MM.1S (cell line): ENCODE results near the gene DUSP19.

Experiments
- DNase-seq: peaks from one replicate; pipeline ENCODE4 v3.0.0-alpha.2; 2015
- H2AFZ ChIP-seq: fragments of 300-600 bp; sonication (generic); 2 replicates; pipeline ENCODE4 v1.6.0; 2016; ENCODE audit warnings: antibody characterized with exemption, low read length
- H3F3A ChIP-seq: fragments of 300-600 bp; sonication (generic); 2 replicates; pipeline ENCODE4 v1.6.1; 2016; ENCODE audit warnings: mild to moderate bottlenecking, antibody characterized with exemption, low read length, moderate library complexity, mixed read lengths; ENCODE audit not compliant: insufficient read depth
- H3K27ac ChIP-seq: fragments of 300-600 bp; sonication (generic); 2 replicates; pipeline ENCODE4 v1.5.1; 2016; ENCODE audit warnings: mild to moderate bottlenecking, low read length
- H3K27me3 ChIP-seq: fragments of 300-600 bp; sonication (generic); replicated peaks from 2 replicates; pipeline ENCODE4 v1.6.0; 2016; ENCODE audit warnings: low read length; ENCODE audit not compliant: insufficient read depth
- H3K36me3 ChIP-seq: fragments of 300-600 bp; sonication (generic); replicated peaks from 2 replicates; pipeline ENCODE4 v1.6.1; 2016; ENCODE audit warnings: mild to moderate bottlenecking, low read length, mixed read lengths; ENCODE audit not compliant: insufficient read depth
- H3K4me1 ChIP-seq: fragments of 300-600 bp; sonication (generic); 2 replicates; pipeline ENCODE4 v1.6.1; 2016; ENCODE audit warnings: low read length, mixed read lengths
- H3K4me2 ChIP-seq: fragments of 300-600 bp; sonication (generic); 2 replicates; pipeline ENCODE4 v1.6.0; 2016; ENCODE audit warnings: low read depth, low read length
- H3K4me3 ChIP-seq: fragments of 300-600 bp; sonication (generic); 2 replicates; pipeline ENCODE4 v1.5.1; 2016; ENCODE audit warnings: low read length, mixed read lengths
- H3K79me2 ChIP-seq: fragments of 300-600 bp; sonication (generic); 2 replicates; pipeline ENCODE4 v1.6.1; 2016; ENCODE audit warnings: mixed run types, low read length, mixed read lengths
- H3K9ac ChIP-seq: fragments of 300-600 bp; sonication (generic); 2 replicates; pipeline ENCODE4 v1.6.1; 2016; ENCODE audit warnings: low read length, mixed read lengths
- H3K9me2 ChIP-seq: fragments of 300-600 bp; sonication (generic); replicated peaks from 2 replicates; pipeline ENCODE4 v1.6.1; 2016; ENCODE audit warnings: mild to moderate bottlenecking, low read length, mixed read lengths; ENCODE audit not compliant: insufficient read depth
- H3K9me3 ChIP-seq: fragments of 300-600 bp; sonication (generic); replicated peaks from 2 replicates; pipeline ENCODE4 v1.6.1; 2016; ENCODE audit warnings: mild to moderate bottlenecking, low read length, mixed read lengths; ENCODE audit not compliant: insufficient read depth
- H4K20me1 ChIP-seq: fragments of 300-600 bp; sonication (generic); 2 replicates; pipeline ENCODE4 v1.6.1; 2016; ENCODE audit warnings: mild to moderate bottlenecking, low read length, moderate library complexity, mixed read lengths; ENCODE audit not compliant: insufficient read depth
- CTCF ChIP-seq: fragments of 300-600 bp; sonication (generic); IDR thresholded peaks from 2 replicates; pipeline ENCODE4 v1.5.1; 2016; ENCODE audit warnings: antibody characterized with exemption, low read length, mixed read lengths
- EZH2 ChIP-seq: fragments of 300-600 bp; sonication (generic); optimal IDR thresholded peaks from 2 replicates; pipeline ENCODE3; 2017; ENCODE audit warnings: low read depth, mild to moderate bottlenecking, antibody characterized with exemption, low read length, mixed read lengths
- EZH2phosphoT487 ChIP-seq: fragments of 300-600 bp; sonication (generic); IDR thresholded peaks from 2 replicates; pipeline ENCODE4 v1.6.1; 2018; ENCODE audit warnings: antibody characterized with exemption, low read length

The DUSP19 gene

GRCh38 chr2:183124222-183124956 is 45.8 kb downstream of the DUSP19 start, which contains the start of gene NUP35:
Gene NUP35, plus strand, starts transcription at chr2:183124443. Its CDS starts 15 bp downstream, at chr2:183124458.
- Histone ChIP-seq H3F3A (peaks cover 9% of the 10 kb centered on the region; the same call in 1 of the 2 replicates), H3K79me2 (peaks cover 46% of the 10 kb centered on the region)
- no peak for TF ChIP-seq CTCF
- TF ChIP-seq EZH2phosphoT487: no peak

GRCh38 chr2:183124957-183125255 is 46.4 kb downstream of the DUSP19 start:
- Histone ChIP-seq H3F3A (peaks cover 9% of the 10 kb centered on the region; the same call in 1 of the 2 replicates), H4K20me1 (no peaks in the 10 kb centered on the region), H3K36me3 (0 out of 2 replicates have a peak, but pooled peaks cover 2% of the 10 kb centered on the region), H3K9me3 (no peaks in the 10 kb centered on the region), H3K9ac (peak overlapping the region; percentile 67), H3K79me2 (peaks cover 51% of the 10 kb centered on the region), H3K4me1 (peaks cover 10% of the 10 kb centered on the region; the same call in 1 of the 2 replicates), H3K27ac (peak overlapping the region; percentile 82), H3K4me3 (peak overlapping the region; percentile 78), H3K9me2 (no peaks in the 10 kb centered on the region), H2AFZ (peak overlapping the region; percentile 76), H3K27me3 (no peaks in the 10 kb centered on the region), H3K4me2 (peak overlapping the region; percentile 62)
- TF ChIP-seq CTCF (no peak), EZH2 (no peak), EZH2phosphoT487 (no peak)
- no peak for DNase-seq

More at GRCh38 chr2:183124222-183124956, 45.8 kb downstream of the DUSP19 start, which contains the start of gene NUP35:
- DNase-seq: peak; percentile 93
- peak within 1 kb of the TSS; percentile 67 for H3K9ac ChIP-seq
- H3K27ac ChIP-seq: peak within 1 kb of the TSS; percentile 82
- H2AFZ ChIP-seq: peak within 1 kb of the TSS; percentile 76
- H3K36me3 ChIP-seq: 0 out of 2 replicates have a peak, but pooled peaks cover 2% of the 10 kb centered on the region
- no peaks in the 10 kb centered on the region for H3K9me2 ChIP-seq
- H3K4me2 ChIP-seq: peak within 1 kb of the TSS; percentile 62
- no peaks in the 10 kb centered on the region for H3K9me3 ChIP-seq
- H3K27me3 ChIP-seq: no peaks in the 10 kb centered on the region
- peak within 1 kb of the TSS; percentile 78 for H3K4me3 ChIP-seq
- H3K4me1 ChIP-seq: peaks cover 10% of the 10 kb centered on the region; the same call in 1 of the 2 replicates
- no peaks in the 10 kb centered on the region for H4K20me1 ChIP-seq

GRCh38 chr2:183125659-183126341 is 47.3 kb downstream of the DUSP19 start:
- H3K36me3 ChIP-seq: 0 out of 2 replicates have a peak, but pooled peaks cover 2% of the 10 kb centered on the region
- DNase-seq: no peak
- no peaks in the 10 kb centered on the region for H3K9me3 ChIP-seq
- no peak overlapping the region for H2AFZ ChIP-seq
- H3K27me3 ChIP-seq: no peaks in the 10 kb centered on the region
- peak overlapping the region; percentile 62 for H3K4me2 ChIP-seq
- no peak for TF ChIP-seq CTCF
- TF ChIP-seq EZH2phosphoT487: no peak
- TF ChIP-seq EZH2: no peak
- H3K4me1 ChIP-seq: peaks cover 10% of the 10 kb centered on the region; the same call in 1 of the 2 replicates
- no peaks in the 10 kb centered on the region for H4K20me1 ChIP-seq
- peak overlapping the region; percentile 78 for H3K4me3 ChIP-seq
- peaks cover 9% of the 10 kb centered on the region; the same call in 1 of the 2 replicates for H3F3A ChIP-seq
- H3K27ac ChIP-seq: no peak overlapping the region
- peaks cover 59% of the 10 kb centered on the region for H3K79me2 ChIP-seq
- H3K9me2 ChIP-seq: no peaks in the 10 kb centered on the region
- H3K9ac ChIP-seq: peak overlapping the region; percentile 67; the same call in 1 of the 2 replicates
